Stimulated activated CD4-positive, alpha-beta T cell treated with anti-CD3 and anti-CD28 coated beads, Interleukin-12 subunit alpha, Interleukin-12 subunit beta, amount 100 ng/mL, for 24 hours (primary cell): ENCODE data around the gene NEU4.

ENCODE experiments used
- DNase-seq, 2 experiments: peaks; one replicate each; pipeline ENCODE4 v3.0.0-alpha.2; 2020; ENCODE audit warnings: low read depth in 2 of 2

The NEU4 gene

DNA sequence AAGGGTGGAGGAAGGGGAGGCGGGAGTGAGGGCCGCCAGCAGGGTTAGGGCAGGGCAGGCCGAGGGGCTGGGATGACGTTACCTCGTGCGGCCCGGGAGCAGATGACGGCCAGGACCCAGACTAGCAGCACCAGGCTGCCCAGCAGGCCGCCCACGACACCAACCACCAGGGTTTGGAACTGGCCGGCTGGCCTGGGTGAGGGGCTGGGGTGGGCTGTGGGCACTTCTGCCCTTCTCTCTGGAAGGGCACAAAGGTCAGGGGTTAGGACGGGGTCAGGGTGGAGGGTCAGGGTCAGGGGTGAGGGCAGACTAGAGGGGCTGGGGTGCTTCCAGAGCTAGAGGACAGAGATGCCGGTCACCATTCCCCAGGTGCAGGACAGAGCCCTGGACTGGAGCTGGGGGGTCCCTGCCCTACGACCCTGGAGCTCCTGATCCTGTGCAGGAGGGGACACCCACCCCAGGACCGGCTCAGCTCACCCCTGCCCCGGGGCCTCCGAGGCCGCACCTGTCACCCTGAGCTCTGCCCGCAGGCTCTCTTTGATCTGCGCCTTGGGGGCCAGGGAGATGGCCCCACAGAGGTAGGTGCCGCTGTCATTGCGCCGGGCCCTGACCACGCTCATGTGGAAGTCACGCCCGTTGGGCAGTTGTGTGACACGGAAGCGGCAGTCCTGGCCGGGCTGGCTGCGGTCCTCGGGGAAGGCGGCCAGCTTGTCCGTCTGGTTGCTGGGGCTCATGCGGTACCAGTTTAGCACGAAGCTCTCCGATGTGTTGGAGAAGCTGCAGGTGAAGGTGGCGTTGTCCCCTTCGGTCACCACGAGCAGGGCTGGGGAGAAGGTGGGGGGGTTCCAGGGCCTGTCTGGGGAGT is 43.4 kb downstream of the NEU4 start:
- DNase-seq, result no peak

DNA sequence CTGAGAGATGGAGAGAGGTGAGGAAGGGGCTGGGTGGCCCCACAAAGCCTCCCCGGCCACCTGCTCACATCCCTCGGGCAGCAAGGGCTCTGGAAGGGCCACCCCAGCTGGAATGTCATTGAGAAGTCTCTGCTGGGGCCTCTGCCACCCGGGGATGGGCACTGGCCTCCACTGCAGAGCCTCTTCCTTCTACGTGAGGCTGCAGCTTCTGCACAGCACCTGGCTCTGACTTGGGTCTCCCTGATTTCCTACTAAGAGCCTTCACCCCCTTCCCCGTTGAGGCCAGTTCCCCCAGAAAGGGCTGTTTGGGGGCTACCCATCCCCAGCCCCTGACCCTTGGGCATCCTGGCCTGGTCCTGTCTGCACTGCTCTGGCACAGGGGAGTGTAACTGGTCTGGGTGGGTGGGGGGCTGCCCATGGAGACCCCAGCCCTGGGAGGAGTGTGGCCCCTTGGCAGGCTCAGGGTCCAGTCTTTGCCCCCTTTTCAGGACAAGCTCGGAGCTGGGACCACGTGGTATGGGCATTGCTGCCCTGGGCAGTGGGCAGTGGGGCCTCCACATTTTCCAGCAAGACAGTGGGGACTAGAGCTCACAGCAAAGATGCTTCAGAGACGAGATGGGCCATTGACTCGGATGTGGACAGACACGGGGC is 44.1 kb downstream of the NEU4 start:
- no peak for DNase-seq

DNA sequence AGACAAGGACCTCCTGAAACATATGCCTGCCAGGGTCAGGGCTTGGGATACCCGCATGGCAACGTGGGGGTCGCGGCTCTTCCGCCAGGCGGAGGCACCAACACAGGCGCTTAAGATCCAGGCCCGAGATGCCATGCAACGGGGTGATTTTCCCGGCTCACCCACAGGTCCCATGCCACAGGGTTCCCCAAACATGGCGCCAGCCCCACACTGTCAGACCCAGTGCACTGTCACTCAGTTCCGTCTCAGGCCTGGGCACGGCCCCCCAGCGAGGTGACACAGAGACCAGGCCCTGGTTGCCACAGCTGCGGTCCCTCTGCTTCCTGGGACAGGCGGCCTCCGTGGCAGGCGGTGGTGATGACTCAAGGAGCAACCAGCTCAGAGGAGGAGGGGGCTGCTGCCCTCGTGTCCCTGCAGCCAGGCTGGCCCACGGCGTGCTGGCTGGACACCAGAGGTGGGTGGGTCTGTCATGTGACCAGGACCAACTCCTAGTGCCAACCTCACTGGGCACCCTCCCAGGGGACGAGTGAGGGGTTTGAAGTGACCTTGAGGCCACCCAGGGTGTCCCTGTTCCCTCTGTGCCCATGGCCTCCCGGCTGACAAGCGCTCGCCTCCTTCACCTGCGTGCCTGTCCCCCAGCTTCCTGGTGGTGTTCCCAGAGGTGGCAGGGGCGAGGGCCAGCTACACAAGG is 44.8 kb downstream of the NEU4 start:
- DNase-seq, result no peak

DNA sequence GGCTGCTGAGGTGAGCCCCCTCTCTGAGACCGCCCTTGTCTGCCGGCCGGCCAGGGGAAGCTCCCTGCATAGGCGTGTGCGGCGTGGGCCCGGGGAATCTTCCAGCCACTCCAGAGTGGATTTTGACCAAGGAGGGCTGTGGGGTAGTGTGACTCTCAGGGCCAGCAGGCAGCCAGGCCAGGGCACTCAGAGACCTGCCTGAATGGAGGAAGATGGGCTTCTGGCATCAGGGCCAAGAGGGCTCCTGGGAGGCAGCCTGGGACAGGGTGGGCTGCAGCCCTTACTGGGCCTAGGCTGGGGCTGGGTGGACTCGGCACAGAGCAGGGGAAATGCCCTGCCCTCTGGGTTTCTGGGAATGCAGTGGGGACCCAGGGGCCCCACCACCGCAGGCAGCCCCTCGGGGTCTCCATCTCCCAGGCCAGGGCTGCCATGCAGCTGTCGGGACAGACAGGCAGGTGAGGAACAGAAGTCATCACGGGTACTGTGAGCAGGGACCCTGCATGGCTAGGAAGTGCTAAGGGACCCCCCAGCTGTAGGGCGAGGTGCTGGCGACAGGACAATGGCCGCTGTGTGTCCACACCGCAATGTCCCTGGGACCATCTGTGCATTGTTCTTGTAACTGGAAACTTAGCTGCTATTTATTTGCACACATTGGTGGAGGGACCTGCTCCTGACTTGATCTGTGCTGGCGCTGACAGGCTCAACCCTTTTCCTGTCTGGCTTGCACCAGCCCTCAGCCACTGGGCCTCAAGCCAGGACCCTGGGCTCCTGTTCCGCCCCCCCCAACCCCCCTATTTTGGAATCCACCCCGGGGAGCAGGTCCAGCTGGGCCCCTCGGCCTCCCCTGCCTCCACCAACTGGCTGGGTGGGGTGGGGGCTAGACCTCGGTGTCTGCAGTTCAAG is 45.6 kb downstream of the NEU4 start:
- no peak for DNase-seq

DNA sequence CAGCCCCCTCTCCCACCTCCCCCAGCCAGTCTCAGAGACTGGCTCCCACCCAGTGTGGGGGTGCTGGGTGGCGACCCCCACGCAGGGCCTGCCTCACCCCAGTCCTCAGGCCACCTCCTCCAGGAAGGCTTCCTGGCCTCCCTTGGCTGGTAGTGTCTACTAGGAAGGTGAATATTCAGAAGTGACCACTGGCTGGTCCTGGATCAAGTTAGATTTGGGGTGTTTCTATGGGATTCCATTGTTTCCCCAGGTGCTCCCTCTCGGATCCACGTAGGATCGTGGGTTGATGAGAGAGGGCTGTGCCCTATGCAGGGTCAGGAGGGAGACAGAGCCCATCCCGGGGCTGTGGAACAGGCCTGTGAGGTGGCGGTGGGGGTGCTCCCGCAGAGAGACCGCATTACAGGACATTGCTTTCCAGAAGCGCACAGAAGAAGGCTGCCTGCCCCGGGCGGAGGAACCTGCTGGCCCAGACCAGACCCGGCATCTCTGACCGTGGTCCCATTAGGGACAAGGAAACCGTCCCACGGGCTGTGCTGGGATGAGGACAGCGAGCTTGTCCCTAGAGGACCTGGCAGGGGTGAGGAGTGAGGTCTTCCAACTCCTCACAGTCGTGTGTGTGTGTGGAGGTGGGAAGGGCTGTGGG is 46.4 kb downstream of the NEU4 start:
- no peak for DNase-seq

DNA sequence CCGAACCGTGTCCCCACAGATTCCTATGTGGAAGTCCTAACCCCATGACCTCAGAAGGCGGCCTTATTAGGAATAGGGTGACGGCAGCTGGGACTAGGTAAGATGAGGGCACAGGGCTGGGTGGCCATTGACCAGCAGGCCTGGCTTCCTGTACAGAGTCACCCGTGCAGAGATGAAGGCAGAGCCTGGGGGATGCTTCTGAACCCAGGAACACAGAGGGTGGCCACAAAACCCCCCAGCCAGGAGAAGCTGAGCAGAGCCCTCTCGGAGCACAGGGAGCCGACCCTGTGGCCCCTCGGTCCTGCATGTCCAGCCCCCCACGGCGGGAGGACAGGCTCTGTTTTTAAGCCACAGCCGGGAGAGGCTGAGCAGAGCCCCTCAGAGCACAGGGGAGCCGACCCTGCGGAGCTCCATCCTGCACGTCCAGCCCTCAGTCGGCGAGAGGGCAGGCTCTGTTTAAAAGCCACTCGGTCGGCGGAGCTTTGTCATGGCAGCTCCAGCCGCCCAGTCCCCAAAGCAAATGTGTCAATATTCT is 47.0 kb downstream of the NEU4 start:
- no peak for DNase-seq

DNA sequence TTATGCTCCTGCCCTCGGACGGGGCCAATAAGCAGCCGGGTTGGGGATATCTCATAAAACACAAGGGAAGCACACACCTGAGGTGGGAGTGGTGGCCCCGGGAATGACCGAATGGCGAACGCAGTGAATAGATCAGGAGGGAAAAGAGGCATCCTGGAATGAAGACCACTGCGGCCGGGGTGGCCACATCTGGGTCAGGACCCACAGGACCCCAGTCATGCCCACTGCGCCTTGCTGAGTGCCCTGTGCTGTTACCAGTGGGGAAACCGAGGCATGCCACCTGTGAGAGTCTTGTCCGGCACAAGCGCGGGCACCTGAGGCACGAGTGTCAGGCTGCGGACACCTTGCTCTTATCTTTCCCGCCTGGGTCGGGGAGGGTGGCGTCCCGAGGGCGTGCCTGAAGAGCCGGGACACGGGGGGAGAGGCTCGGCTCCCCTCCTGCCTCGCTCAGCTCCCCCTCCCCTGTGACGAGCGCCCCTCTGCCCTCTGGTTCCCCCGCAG is 48.1 kb downstream of the NEU4 start:
- no peak for DNase-seq

DNA sequence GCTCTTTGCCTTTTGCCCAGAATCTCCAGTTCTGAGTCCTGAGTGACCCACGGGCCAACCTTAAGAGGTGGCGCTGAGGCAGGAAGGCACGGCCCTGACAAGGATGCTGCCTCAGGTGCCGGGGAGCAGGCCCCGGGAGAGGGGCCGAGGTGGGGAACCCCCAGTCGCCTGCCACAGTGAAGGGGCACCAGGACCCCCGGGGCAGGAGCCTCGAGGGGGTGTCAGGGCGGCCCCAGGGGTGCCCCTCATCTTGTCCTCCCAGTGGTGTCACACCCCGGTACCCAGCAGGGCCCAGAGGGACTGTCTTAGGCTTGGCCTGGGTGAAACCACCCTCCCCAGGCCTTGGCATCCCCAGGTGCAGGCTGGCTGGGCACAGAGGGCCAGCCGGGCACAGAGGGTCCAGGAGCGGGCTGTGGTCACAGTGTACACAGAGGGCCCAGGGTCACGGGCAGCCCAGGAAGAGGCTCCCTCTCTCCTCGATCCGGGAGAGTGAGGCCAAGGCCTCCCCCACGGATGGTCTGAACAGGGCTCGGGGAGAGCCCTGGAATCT is 48.7 kb downstream of the NEU4 start:
- DNase-seq, result no peak

DNA sequence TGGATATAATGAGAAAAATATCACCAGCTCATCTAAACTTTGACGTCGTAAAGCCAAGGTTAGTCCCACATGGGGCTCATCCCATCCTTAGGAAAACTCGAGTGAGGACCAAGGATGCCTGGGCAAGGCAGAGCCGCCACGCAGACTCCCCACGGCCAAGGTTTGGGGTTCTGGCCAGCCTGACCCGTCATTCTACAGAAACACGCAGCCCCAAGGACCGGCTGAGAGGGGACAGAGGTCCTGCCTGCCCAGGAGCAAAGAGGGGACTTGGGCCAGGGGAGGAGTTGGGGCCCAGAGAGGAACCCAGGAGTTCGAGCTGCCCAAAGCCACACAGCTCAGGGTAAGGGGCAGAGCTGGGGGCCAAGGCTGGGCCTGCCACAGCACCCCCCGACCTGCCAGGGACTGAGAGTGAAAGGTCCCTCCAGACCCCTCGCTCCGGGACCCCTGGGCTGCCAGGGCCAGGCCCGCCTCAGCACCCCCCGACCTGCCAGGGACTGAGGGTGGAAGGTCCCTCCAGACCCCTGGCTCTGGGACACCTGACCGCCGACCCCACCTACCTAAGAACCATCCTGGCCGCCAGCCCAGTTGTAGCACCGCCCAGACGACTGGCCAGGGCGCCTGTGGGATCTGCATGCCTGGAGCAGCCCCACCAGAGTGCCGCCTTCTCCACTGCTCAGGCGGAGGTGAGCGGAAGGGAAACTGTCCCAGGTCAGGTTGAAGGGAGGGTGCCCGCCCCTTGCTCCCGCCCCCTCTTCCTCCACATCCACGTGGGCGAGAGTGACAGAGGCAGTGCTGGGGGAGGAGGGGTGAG is 49.4 kb downstream of the NEU4 start, which contains the start of gene PDCD1:
TSS of gene PDCD1 (minus strand) at position 689 of the 811 bp plus-strand sequence. CDS start at position 633, 56 bp downstream.
- DNase-seq, result peak; percentile 58 to 83

DNA sequence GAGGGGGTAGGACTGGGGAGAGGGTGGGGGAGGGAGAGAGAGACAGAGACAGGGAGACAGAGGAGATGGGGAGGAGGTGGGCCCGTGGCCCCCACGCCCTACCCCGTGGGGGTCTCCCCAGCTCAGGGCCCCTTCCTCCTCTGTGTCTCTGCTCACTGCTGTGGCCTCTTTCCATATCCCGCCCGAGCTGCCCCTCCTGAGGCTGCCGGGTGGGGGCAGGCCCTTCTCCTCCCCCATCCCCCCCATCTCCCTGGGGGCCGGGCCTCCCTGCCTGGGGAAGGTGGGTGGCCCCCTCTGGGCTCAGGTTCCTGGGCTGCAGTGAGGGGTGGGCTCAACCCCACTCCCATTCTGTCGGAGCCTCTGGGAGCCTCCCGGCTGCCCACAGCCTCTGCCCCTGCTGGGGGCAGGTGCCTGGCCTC is 50.0 kb downstream of the NEU4 start:
- DNase-seq, result no peak

DNA sequence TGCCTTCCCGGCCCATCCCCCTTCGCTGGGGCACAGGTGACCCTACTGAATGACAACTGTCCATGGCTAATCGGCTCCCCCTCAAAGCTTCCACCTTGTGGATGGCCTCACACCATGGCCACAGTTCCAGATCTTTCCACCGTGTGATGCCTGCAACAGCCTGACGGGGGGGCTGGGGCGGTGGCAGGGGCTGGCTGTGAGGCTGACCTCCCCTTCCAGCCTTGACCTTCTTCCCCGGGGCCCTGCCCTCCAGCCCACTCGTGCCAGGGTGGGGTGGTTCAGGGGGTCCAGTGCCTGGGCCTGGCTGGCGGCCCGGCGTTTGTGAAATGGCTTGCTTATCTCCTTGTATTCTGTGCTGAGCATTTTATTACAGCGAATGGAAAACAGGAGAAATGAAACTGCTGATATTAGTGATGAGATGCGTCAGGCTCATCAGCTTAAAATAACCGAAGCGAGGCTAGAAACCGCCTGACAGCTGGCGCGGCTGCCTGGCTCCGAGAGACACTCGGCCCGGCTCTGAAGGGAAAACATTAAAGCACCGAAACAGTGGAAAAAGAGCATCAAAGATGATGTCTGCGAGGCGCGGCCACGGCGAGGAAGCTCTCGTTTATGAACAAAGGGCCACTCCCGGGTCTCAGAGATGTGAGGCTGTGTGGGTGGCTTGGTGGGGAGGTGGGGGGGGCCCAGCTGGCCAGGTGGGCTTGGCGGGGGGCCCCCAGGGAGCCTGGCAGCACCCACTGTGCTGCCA is 50.6 kb downstream of the NEU4 start:
- peak; percentile 57 to 76 for DNase-seq

DNA sequence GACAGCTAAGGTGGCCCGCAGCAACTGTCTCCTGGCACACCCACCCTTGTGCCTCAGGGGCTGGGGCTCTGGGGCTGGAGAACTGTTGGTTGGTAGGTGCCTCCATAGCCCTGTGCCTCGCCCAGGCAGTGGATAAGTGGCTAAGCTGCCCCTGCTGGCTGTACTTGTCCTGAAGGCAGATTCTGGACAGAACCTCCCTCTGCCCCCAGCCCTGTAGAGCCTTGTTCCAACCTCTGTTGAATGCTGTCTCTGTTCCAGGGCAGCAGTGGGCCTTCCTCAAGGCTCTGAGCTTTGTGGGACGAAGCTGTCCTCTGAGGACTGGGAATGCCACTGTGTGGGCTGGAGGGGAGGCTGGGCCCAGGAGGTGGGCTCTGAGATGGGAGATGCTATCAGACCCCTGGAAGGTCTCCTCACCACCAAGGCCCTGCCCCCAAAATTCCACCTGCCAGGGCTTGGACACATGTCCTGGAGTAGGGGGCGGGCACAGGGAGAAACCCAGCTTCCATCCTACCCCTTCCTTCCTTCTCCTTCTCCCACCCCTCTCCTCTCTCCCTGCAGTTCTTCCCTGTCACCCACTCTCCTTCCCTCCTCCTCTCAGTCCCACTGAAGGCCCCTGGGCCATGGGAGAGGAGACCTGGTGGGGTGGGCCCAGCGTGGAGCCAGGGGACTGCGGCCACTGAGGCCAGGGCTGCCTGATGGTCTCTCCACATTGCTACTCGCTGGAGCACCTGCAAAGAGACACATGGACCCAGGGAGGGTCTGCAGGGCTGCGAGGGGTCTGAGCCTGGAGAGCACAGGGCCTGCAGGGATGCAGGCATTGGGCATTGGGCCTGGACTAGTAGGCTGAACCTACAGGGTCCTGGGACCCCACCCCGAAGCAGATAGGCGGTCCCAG is 51.4 kb downstream of the NEU4 start:
- peak in 1 of 2 experiments; percentile 44 for DNase-seq

DNA sequence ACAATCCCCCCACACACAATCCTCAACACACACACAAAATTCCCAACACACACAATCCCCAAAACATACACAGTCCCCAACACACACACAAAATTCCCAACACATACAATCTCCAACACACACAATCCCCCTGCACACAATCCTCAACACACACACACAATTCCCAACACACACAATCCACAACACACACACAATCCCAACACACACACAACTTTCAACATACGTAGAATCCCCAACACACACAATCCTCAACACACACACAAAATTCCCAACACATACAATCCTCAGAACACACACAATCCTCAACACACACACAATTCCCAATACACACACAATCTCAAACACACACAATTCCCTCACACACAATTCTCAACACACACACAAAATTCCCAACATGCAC is 52.3 kb downstream of the NEU4 start:
- DNase-seq, result no peak

DNA sequence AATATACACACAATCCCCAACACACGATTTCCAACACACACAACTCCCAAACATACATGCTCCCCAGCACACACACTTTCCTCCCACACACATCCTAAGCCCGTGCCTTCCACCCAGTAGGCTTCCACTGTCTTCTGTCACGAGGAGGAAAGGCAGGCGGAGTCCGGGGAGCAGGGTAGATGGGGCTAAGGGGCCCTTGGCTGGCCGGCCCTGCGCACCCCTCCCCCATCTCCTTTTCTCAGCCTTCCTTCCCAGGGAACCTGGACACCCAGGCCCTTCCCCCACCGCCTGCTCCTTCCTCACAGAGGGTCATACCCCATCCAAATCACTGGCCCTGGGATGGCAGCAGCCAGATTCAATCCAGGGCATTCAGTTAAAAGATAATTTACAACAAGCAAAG is 53.1 kb downstream of the NEU4 start:
- no peak for DNase-seq

DNA sequence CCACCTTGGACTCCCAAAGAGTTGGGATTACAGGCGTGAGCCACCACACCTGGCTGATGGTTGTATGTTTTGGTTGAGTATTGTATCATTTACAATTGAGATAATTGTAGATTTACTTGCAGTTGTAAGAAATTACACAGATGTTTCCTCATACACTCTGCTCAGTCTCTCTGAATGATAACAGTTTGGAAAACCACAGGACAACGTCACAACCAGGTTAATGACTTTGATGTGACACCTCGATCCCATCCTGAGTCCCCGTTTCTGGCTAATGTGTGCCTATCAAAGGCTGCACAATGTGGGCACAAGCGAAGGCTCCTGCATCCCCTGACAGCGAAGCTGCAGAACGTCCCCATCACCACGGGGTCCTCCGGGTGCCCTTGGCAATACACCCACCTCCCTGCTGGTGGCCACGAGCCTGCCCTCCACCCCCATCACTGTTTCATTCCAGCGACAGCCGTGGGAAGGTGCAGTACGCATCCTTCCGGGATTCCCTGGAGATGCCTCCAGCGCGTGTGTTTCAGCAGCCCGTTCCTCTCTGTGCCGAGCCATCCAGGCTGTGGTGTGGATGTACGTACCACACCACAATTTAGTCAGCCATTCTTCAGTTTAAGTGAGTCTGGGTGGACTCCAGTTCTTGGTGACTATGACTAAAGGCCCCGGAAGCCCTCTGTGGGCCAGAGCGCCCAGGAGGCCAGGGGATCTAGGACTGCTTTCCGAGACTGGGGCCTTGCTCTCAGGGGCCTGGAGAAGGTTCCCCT is 54.0 kb downstream of the NEU4 start:
- no peak for DNase-seq

DNA sequence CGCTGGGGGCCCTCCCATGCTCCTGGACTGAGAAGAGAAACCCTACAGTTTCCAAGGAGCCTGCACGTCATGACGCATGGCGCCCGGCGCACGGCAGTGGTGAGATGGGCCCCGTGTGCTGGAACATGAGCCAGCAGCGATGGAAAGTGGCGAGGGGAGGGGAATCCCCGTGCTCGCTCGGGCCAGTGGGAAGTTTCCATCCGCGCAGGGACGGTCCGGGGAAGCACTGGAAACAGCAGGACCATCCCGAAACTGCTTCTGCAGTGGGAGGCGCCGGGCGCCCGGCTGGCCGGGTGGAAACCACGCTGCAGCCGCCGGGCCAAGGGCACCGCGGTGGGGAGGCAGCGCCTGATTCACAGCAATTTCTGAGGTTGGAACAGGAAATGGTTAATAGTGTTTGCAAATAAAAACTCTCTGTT is 54.6 kb downstream of the NEU4 start:
- DNase-seq, result peak; percentile 55 to 84
